G401 (cell line): ENCODE results near the gene SH3RF2. TPM values are rescaled to one million over a fixed set of nuclear protein-coding genes. Genes with fewer than 3 reads are reported as not detected.
"Not testable (repeated sequence)": the region's sequence is repeated elsewhere in the genome, so short reads cannot be mapped to it uniquely, and the experiment has no call there.

Experiments
- DNase-seq: peaks from one replicate; pipeline ENCODE4 v3.0.0-alpha.2; 2015; ENCODE audit warnings: low spot score
- in situ Hi-C: cut with HindIII; loops from 2 replicates; pipeline ENCODE4 v1.10.0; 2016; ENCODE audit warnings: low sequenced_read_pairs, mixed read lengths
- total RNA-seq: library from RNA; depleted of rRNA; stranded (reverse); fragments of >200 nt; shearing (Covaris generic); gene quantifications from 2 replicates; pipeline ENCODE4 v1.2.3, GENCODE V29; 2014; rRNA removed

The SH3RF2 gene
- total RNA-seq, result 11.1 and 14.6 TPM in 2 replicates

GRCh38 chr5:145936401-145937131, at the start of gene SH3RF2:
TSS of gene SH3RF2 (plus strand) at chr5:145936578. CDS start at chr5:145937929, 1,351 bp downstream.
- DNase-seq, result peak; percentile 59
- in situ Hi-C loops, result loop anchor here (5.0 kb wide), 1 partner anchor 71 kb away; no protein-coding TSS in a partner anchor

- in situ Hi-C loops, result no loop called here
- DNase-seq, result no peak
These were observed 49.2 kb upstream of the SH3RF2 start for GRCh38 chr5:145887217-145887616.

- in situ Hi-C loops, result no loop called here
- peak; percentile 18 for DNase-seq
These were observed 48.3 kb upstream of the SH3RF2 start for GRCh38 chr5:145887976-145888574.

GRCh38 chr5:145889611-145890010, 46.8 kb upstream of the SH3RF2 start:
- DNase-seq, result no peak
- in situ Hi-C loops, result no loop called here

GRCh38 chr5:145891378-145891777, 45.0 kb upstream of the SH3RF2 start:
- DNase-seq, in situ Hi-C loops: not testable (repeated sequence)

GRCh38 chr5:145898171-145898570, 38.2 kb upstream of the SH3RF2 start:
- DNase-seq, result no peak
- in situ Hi-C loops, result no loop called here

GRCh38 chr5:145902421-145902820, 34.0 kb upstream of the SH3RF2 start:
- no peak for DNase-seq
- in situ Hi-C loops, result no loop called here

- in situ Hi-C loops, result no loop called here
- no peak for DNase-seq
These were observed 33.3 kb upstream of the SH3RF2 start for GRCh38 chr5:145903113-145903512.

GRCh38 chr5:145903867-145904266, 32.5 kb upstream of the SH3RF2 start:
- DNase-seq, result no peak
- in situ Hi-C loops, result no loop called here

- in situ Hi-C loops, result no loop called here
- no peak for DNase-seq
These were observed 31.6 kb upstream of the SH3RF2 start for GRCh38 chr5:145904743-145905142.

- in situ Hi-C loops, result no loop called here
- DNase-seq, result no peak
These were observed 30.0 kb upstream of the SH3RF2 start for GRCh38 chr5:145906401-145906800.

GRCh38 chr5:145908206-145908960, 28.0 kb upstream of the SH3RF2 start:
- peak; percentile 8 for DNase-seq

GRCh38 chr5:145911164-145911563, 25.2 kb upstream of the SH3RF2 start:
- DNase-seq, result no peak
- in situ Hi-C loops, result no loop called here

More at GRCh38 chr5:145908206-145908960, 28.0 kb upstream of the SH3RF2 start:
- in situ Hi-C loops, result no loop called here

- no peak for DNase-seq
- in situ Hi-C loops, result no loop called here
These were observed 24.4 kb upstream of the SH3RF2 start for GRCh38 chr5:145912019-145912418.

GRCh38 chr5:145912594-145912993, 23.8 kb upstream of the SH3RF2 start:
- DNase-seq, result no peak
- in situ Hi-C loops, result no loop called here

- in situ Hi-C loops, result no loop called here
- DNase-seq, result no peak
These were observed 22.7 kb upstream of the SH3RF2 start for GRCh38 chr5:145913701-145914100.

- DNase-seq, result no peak
- in situ Hi-C loops, result no loop called here
These were observed 20.3 kb upstream of the SH3RF2 start for GRCh38 chr5:145915970-145916638.

GRCh38 chr5:145917288-145917687, 19.1 kb upstream of the SH3RF2 start:
- DNase-seq, result no peak
- in situ Hi-C loops, result no loop called here

- in situ Hi-C loops, result no loop called here
- DNase-seq, result no peak
These were observed 18.0 kb upstream of the SH3RF2 start for GRCh38 chr5:145918397-145918796.
